ENCODE measurements around the gene LRRC23.
A peak's percentile ranks its signal among the peaks of the same experiment; 100 is the strongest.

LRRC23 gene

GRCh38 chr12:6923851-6924250 lies 19.2 kb downstream of the LRRC23 start:
- no peak for DNase-seq (ENCODE audit: low read depth in 1 of 2, low spot score in 1 of 2)

- no peak for DNase-seq (ENCODE audit: low read depth in 1 of 2, low spot score in 1 of 2)
Measured at GRCh38 chr12:6925239-6925539, 20.6 kb downstream of the LRRC23 start.

- DNase-seq (ENCODE audit: low read depth in 1 of 2, low spot score in 1 of 2): no peak
Measured at GRCh38 chr12:6925540-6926279, 21.1 kb downstream of the LRRC23 start.

DNA sequence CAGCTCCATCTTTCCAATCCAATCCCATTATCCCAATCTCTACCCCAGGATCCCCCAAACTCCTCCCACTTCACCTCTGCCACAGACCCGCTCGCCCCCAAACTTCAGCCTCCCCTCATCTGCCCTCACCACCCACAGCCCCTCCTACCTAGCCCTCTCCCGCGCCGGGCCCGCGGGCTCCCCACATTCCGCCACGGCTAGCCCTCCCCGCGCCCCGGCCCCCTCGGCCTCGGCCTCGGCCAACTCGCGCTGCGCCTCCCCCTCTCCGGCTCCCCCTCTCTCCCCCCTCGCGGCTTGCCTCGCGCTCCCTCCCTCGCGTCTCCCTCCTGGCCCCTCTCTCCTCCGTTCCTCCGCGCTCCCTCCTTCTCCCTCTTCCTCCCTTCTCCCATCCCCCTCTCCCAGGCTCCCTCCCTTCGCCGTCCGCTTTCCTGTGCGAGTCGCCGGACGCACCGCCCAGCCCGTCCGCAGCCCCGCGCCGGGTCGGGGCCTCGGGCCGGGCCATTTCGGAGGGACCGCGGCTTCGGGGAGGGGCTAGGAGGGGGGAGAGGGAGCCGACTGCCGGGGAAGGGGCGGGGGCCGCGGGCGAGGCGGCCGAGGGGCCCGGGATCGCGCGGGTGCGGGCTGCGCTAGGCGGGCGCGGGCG lies 22.9 kb downstream of the LRRC23 start, which contains the start of gene ATN1:
Gene ATN1 (plus strand): TSS at position 581 of the 643 bp plus-strand sequence. CDS start 6,043 bp downstream, outside the sequence.
- peak in 1 of 2 donors; percentile 40 for DNase-seq (ENCODE audit: low read depth in 1 of 2, low spot score in 1 of 2)

DNA sequence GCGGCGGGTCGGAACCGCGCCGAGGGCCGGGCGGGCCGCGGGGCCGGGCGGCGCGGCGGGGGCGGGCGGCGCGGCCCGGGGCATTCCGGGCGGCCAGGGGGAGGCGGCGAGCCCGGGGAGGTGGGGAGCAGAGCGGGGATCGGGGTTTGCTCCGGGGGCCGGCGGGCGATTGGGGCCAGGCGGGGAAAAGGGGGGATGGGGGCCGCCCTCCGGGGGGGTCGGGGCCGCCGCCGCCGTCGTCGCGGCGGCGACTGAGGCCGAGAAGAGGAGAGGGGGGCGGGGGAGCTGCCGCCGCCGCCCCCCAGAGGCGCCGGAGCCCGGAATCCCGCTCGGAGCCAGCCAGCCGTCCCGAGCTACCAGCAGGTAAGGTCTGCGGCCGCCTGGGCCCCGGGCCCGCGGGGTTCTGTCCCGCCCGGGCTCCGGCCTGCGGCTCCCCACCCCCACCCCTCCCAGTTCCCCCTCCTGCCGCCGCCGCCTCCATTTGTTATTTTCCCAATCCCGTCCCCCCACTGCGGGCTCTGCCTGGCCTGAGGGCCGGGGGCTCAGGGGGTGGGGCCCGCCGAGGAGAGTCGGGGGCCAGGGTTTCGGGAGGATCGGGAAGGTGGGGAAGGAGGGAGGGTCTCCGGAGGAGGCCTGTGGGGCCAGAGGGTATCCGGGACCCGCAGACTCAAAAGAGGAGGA lies 23.5 kb downstream of the LRRC23 start:
- DNase-seq (ENCODE audit: low read depth in 1 of 2, low spot score in 1 of 2): no peak

DNA sequence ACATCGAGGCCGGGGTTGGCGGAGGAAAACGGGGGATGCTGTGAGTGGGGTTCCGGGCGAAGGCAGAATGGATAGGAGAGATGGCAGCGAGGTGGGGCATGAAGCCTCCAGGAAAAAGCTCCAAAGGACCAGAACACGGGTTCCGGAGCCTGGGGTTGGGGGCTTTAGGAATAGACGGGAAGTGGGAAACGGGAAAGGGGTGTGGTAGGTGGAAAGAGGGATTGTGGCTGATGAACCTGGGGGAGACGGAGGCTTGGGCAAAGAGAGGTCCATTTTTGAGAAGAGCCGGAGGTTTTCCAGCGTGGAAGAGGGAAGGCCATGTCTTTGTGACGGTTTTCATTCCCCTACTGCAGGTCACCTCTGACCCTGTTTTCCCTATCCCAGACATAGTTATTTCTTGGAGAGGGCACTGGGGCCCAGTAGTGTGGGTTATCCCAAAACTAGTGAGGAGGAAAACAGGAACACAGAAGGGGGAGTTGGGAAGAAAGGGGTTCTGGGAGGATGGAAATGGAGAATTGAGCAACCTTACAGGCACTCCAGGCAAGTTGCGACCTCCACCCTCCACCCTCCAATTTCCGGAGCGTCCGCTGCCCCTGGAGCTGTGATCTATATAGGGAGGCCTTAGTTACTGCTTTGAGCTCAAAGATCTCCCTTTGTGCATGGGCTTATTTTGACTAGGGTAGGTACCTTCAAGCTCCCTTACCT lies 24.2 kb downstream of the LRRC23 start:
- DNase-seq (ENCODE audit: low read depth in 1 of 2, low spot score in 1 of 2): no peak

- no peak for DNase-seq (ENCODE audit: low read depth in 1 of 2, low spot score in 1 of 2)
Measured at GRCh38 chr12:6929466-6930452, 25.1 kb downstream of the LRRC23 start.

- no peak for DNase-seq (ENCODE audit: low read depth in 1 of 2, low spot score in 1 of 2)
Measured at GRCh38 chr12:6932766-6933165, 28.1 kb downstream of the LRRC23 start.

DNA sequence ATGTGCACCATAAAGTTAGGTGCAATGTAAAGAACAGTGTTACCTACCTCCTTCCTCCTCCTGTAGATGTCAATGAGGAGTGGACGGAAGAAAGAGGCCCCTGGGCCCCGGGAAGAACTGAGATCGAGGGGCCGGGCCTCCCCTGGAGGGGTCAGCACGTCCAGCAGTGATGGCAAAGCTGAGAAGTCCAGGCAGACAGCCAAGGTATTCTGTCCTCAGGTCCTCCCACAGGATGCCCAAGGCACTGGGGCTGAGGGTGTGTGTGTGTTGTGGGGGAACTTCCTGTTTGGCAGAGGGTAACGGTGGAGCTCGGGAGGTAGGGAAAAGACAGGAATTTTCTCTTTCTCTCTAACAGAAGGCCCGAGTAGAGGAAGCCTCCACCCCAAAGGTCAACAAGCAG lies 29.5 kb downstream of the LRRC23 start:
- no peak for DNase-seq (ENCODE audit: low read depth in 1 of 2, low spot score in 1 of 2)

DNA sequence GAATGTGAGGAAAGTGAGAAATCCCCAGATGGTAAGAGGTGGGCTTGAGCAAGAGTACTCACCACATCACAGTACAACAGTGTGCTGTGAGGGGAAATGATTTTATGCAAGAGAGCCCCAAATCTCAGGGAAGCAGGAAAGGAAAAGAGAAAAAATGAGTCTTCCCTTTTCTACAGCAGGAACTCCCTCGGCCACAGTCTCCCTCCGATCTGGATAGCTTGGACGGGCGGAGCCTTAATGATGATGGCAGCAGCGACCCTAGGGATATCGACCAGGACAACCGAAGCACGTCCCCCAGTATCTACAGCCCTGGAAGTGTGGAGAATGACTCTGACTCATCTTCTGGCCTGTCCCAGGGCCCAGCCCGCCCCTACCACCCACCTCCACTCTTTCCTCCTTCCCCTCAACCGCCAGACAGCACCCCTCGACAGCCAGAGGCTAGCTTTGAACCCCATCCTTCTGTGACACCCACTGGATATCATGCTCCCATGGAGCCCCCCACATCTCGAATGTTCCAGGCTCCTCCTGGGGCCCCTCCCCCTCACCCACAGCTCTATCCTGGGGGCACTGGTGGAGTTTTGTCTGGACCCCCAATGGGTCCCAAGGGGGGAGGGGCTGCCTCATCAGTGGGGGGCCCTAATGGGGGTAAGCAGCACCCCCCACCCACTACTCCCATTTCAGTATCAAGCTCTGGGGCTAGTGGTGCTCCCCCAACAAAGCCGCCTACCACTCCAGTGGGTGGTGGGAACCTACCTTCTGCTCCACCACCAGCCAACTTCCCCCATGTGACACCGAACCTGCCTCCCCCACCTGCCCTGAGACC lies 31.0 kb downstream of the LRRC23 start:
- DNase-seq (ENCODE audit: low read depth in 1 of 2, low spot score in 1 of 2): no peak

GRCh38 chr12:6936194-6936635 lies 31.6 kb downstream of the LRRC23 start:
- no peak for DNase-seq (ENCODE audit: low read depth in 1 of 2, low spot score in 1 of 2)

DNA sequence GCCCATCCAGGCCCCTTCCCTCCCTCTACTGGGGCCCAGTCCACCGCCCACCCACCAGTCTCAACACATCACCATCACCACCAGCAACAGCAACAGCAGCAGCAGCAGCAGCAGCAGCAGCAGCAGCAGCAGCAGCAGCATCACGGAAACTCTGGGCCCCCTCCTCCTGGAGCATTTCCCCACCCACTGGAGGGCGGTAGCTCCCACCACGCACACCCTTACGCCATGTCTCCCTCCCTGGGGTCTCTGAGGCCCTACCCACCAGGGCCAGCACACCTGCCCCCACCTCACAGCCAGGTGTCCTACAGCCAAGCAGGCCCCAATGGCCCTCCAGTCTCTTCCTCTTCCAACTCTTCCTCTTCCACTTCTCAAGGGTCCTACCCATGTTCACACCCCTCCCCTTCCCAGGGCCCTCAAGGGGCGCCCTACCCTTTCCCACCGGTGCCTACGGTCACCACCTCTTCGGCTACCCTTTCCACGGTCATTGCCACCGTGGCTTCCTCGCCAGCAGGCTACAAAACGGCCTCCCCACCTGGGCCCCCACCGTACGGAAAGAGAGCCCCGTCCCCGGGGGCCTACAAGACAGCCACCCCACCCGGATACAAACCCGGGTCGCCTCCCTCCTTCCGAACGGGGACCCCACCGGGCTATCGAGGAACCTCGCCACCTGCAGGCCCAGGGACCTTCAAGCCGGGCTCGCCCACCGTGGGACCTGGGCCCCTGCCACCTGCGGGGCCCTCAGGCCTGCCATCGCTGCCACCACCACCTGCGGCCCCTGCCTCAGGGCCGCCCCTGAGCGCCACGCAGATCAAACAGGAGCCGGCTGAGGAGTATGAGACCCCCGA lies 32.2 kb downstream of the LRRC23 start:
- no peak for DNase-seq (ENCODE audit: low read depth in 1 of 2, low spot score in 1 of 2)

- peak; percentile 84 to 85 for DNase-seq (ENCODE audit: low read depth in 1 of 2, low spot score in 1 of 2)
Measured at GRCh38 chr12:6937481-6938352, 33.1 kb downstream of the LRRC23 start.

GRCh38 chr12:6938353-6939190 lies 34.0 kb downstream of the LRRC23 start:
- no peak for DNase-seq (ENCODE audit: low read depth in 1 of 2, low spot score in 1 of 2)

DNA sequence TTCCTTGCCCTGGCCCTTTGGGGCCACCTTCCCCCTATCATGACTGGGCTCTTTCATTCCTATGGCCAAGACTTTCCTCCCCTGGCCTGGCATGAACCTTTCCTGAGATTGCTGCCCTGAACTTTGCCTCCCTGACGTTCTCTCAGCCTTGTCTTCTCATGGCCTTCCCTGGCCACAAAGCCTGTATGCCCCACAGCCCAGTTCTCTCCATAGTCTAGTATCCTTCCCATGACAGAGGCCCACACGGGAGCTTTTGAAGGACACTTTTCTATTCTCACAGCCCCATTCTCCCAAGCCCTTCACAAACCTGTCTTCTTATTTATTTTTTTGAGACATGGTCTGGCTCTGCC lies 34.5 kb downstream of the LRRC23 start:
- DNase-seq (ENCODE audit: low read depth in 1 of 2, low spot score in 1 of 2): no peak

DNA sequence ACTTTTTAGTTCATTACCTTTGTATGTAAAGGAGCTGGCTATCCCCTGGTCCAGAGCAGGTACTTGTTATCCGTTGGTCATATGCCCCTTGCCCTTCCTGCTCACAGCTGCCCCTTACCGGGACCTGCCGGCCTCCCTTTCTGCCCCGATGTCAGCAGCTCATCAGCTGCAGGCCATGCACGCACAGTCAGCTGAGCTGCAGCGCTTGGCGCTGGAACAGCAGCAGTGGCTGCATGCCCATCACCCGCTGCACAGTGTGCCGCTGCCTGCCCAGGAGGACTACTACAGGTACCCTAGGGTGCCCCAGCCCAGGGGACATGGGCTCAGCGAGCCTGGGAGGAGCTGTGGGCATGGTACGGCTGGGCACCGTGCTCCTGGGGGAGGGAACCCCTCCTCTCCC lies 36.6 kb downstream of the LRRC23 start:
- DNase-seq (ENCODE audit: low read depth in 1 of 2, low spot score in 1 of 2): no peak

DNA sequence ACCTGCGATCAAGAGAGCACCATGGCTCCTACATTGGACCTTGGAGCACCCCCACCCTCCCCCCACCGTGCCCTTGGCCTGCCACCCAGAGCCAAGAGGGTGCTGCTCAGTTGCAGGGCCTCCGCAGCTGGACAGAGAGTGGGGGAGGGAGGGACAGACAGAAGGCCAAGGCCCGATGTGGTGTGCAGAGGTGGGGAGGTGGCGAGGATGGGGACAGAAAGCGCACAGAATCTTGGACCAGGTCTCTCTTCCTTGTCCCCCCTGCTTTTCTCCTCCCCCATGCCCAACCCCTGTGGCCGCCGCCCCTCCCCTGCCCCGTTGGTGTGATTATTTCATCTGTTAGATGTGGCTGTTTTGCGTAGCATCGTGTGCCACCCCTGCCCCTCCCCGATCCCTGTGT lies 37.2 kb downstream of the LRRC23 start:
- DNase-seq (ENCODE audit: low read depth in 1 of 2, low spot score in 1 of 2): no peak
